Kidney (tissue), 14 donors: Measurements from ENCODE around the gene TMEM209. TPM values are rescaled to one million over a fixed set of nuclear protein-coding genes. Genes with fewer than 3 reads are reported as not detected.

Source experiments
- DNase-seq, 5 donors: peaks; one replicate each; pipeline ENCODE4 v3.0.0-alpha.2; 2013 to 2020
- FAIRE-seq: peaks from 2 replicates; lab custom pipeline; 2012; peaks lifted over from hg19 to GRCh38; lab: Jason Lieb, UNC
- H3K27ac ChIP-seq, 2 donors: one replicate each; pipeline ENCODE4 v1.7.0; 2013; ENCODE audit warnings: low read depth in 2 of 2, low read length in 2 of 2, inconsistent platforms in 1 of 2
- H3K27me3 ChIP-seq: one replicate; pipeline ENCODE4 v1.7.1; 2013; ENCODE audit warnings: low read length, inconsistent platforms; ENCODE audit not compliant: control insufficient read depth, insufficient read depth
- H3K36me3 ChIP-seq, 3 donors: one replicate each; pipeline versions ENCODE4 v1.7.0 to v1.7.1; 2013; ENCODE audit warnings: low read length in 3 of 3, control low read depth in 1 of 3, inconsistent platforms in 1 of 3; ENCODE audit not compliant: insufficient read depth in 3 of 3, control insufficient read depth in 2 of 3
- H3K4me1 ChIP-seq, 3 donors: one replicate each; pipeline versions ENCODE4 v1.7.0 to v1.7.1; 2013; ENCODE audit warnings: low read length in 3 of 3, inconsistent platforms in 1 of 3, low read depth in 1 of 3; ENCODE audit not compliant: control insufficient read depth in 2 of 3, insufficient read depth in 2 of 3
- H3K4me3 ChIP-seq, 3 donors: one replicate each; pipeline versions ENCODE4 v1.7.0 to v1.8.1; 2013; ENCODE audit warnings: low read length in 3 of 3, control low read depth in 1 of 3, inconsistent platforms in 1 of 3
- H3K9ac ChIP-seq, 3 donors: one replicate each; pipeline versions ENCODE4 v1.7.0 to v1.7.1; 2013; ENCODE audit warnings: low read length in 3 of 3, control low read depth in 1 of 3, inconsistent platforms in 1 of 3
- H3K9me3 ChIP-seq, 3 donors: one replicate each; pipeline versions ENCODE4 v1.7.0 to v1.7.1; 2013; ENCODE audit warnings: low read length in 3 of 3, control low read depth in 1 of 3, inconsistent platforms in 1 of 3; ENCODE audit not compliant: control insufficient read depth in 2 of 3, insufficient read depth in 1 of 3
- CTCF ChIP-seq: IDR thresholded peaks from 3 replicates; pipeline ENCODE4 v1.5.1; 2012; ENCODE audit warnings: mild to moderate bottlenecking, moderate library complexity, borderline replicate concordance; ENCODE audit not compliant: insufficient read depth; ENCODE audit errors: extremely low read depth
- intact Hi-C: fragments of 100-400 bp; cut with DNase I; formaldehyde crosslinking; loops from one replicate; pipeline ENCODE4 v1.11.1; 2022
- polyA plus RNA-seq: library from polyadenylated mRNA; stranded (reverse); fragments of 350-450 nt; fragmentation: Illumina TruSeq; extraction: RNeasy Lipid Tissue Mini Kit (QIAGEN cat#74804); gene quantifications from one replicate; pipeline ENCODE4 v1.2.3, GENCODE V29; 2014; ENCODE audit warnings: low read depth, low replicate concordance; ENCODE audit not compliant: insufficient read depth
- total RNA-seq: library from RNA; stranded (reverse); fragmentation: NEBNext Ultra II Directional; extraction: Animal tissue kit (Norgen Biotek cat#: 25700); gene quantifications from one replicate; pipeline ENCODE4 v1.2.1, GENCODE V29; 2021
- donor health status: control.
- donor health status: control.
- donor health status: control.
- donor health status: control.
- donor health status: control.
- donor health status: DM: yes; HTN: yes; CAD: no.
- donor health status: Normal renal cell carcinoma (clear cell type).

Gene TMEM209
- total and polyA plus RNA-seq, 2 donors from 2014 or later = 4.3 to 29.0 TPM

GRCh38 chr7:130181263-130181605 is 24.0 kb downstream of the TMEM209 start:
- Histone ChIP-seq H3K9me3 (no peaks in the 10 kb centered on the region), H3K27ac (no peak overlapping the region), H3K27me3 (no peaks in the 10 kb centered on the region), H3K9ac (no peak overlapping the region), H3K4me3 (no peak overlapping the region), H3K36me3 (peaks cover 0 to 27% (median 9%) of the 10 kb centered on the region in 3 donors), H3K4me1 (no peaks in the 10 kb centered on the region)
- DNase-seq (no peak), FAIRE-seq (no peak)
- intact Hi-C loops = no loop called here
- TF ChIP-seq CTCF = no peak

GRCh38 chr7:130180571-130181262 is 24.5 kb downstream of the TMEM209 start:
- no peaks in the 10 kb centered on the region for H3K9me3 ChIP-seq
- H3K4me1 ChIP-seq = no peaks in the 10 kb centered on the region
- H3K27ac ChIP-seq = no peak overlapping the region
- DNase-seq = no peak
- H3K9ac ChIP-seq = no peak overlapping the region
- peaks cover 0 to 27% (median 9%) of the 10 kb centered on the region in 3 donors for H3K36me3 ChIP-seq
- no peak for FAIRE-seq
- no peak for TF ChIP-seq CTCF
- intact Hi-C loops = no loop called here
- no peak overlapping the region for H3K4me3 ChIP-seq
- H3K27me3 ChIP-seq = no peaks in the 10 kb centered on the region

- Histone ChIP-seq H3K27me3 (no peaks in the 10 kb centered on the region), H3K9me3 (no peaks in the 10 kb centered on the region), H3K4me1 (no peaks in the 10 kb centered on the region), H3K36me3 (peaks cover 0 to 32% (median 9%) of the 10 kb centered on the region in 3 donors), H3K4me3 (no peak overlapping the region), H3K9ac (no peak overlapping the region), H3K27ac (no peak overlapping the region)
- no peak for TF ChIP-seq CTCF
- intact Hi-C loops = no loop called here
- FAIRE-seq (no peak), DNase-seq (no peak)
These were observed 25.6 kb downstream of the TMEM209 start for GRCh38 chr7:130179631-130180030.
